ENCODE results near the gene CPEB4.

The CPEB4 gene

GRCh38 chr5:173950829-173951228 is 62.7 kb downstream of the CPEB4 start:
- DNase-seq = no peak

- DNase-seq = no peak
Observed at GRCh38 chr5:173953528-173954090, 65.5 kb downstream of the CPEB4 start.

GRCh38 chr5:173954671-173955521 is 66.7 kb downstream of the CPEB4 start:
- no peak for DNase-seq

DNA sequence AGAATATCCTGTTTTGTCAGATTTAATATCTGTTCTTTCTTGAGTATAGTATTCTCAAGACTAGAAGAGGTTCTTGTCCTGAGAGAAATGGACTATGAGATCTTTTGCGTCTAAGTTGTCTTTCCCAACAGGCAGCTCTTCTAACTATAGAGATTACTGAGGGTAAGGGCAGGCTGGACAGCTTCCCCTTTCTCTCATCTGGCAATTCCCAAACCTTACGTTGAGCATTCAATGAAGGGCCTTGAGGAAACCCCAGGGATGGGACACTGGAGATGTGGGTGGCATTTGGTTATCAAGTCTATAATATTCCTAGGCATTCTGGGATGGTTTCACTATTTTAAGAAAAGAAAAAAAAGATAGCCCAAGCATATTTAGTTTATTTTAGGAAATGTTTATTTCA is 72.8 kb downstream of the CPEB4 start:
- DNase-seq = no peak

- no peak for DNase-seq
Observed at GRCh38 chr5:173961418-173961817, 73.3 kb downstream of the CPEB4 start.

- DNase-seq = no peak
Observed at GRCh38 chr5:173962436-173962972, 74.4 kb downstream of the CPEB4 start.

DNA sequence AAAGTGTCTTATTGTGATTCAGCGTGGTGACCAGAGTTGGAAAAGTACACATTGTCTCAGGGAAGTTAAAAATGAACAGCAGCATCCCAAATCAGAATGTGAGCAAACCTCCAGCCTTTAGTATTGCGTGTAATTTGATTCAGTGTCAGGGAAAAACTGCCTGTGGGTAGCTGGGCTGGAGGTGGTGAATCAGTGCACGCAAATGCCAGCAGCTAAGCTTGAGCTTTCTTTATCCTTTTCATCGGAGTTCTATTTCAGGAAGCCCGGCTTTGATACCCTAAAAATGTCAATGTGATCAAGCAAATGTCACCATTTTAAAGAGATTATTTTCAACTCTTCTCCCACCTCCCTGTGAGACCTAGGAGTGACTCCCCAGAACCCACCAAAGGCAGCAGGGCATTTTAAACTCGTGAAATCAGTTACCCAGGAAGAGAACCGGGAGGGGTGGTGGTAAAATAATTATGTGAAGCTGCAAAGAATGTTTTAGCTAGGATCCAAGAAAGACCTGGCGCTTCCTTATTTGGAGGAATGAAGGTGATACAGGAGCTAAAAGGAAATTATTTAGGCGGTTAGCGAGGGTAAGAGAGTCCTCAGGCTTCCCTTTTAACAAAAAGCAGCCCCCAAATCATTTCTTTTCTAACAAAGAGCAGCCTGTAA is 75.2 kb downstream of the CPEB4 start:
- DNase-seq = no peak

DNA sequence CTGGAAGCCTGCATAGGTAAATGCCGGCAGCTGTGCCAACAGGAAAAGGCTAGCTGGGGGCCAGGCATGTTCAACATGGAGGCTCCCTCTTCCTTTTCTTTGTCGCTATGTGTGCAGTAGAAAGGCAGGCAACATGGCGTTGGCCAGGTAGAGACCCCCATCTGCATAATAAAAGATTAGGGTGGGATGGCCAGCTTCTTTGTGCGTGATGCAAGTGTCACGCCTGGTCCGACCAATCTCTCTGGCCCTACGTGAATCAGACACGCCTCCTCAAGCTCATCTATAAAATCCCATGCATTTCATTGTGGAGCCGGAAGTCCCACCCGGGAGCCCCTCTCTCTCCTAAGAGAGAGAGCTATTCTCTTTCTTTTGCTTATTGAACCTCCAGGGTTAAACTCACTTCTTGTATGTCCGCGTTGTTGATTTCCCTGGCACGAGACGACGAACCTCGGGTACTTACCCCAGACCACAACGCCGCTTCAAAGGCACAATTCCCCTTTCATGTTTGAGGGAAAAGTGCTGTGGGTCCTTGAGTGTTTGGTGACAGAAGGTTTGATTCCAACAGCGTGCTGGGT is 75.8 kb downstream of the CPEB4 start:
- no peak for DNase-seq

- DNase-seq = no peak
Observed at GRCh38 chr5:173964506-173964905, 76.4 kb downstream of the CPEB4 start.

GRCh38 chr5:173967241-173967640 is 79.1 kb downstream of the CPEB4 start:
- DNase-seq = no peak

DNA sequence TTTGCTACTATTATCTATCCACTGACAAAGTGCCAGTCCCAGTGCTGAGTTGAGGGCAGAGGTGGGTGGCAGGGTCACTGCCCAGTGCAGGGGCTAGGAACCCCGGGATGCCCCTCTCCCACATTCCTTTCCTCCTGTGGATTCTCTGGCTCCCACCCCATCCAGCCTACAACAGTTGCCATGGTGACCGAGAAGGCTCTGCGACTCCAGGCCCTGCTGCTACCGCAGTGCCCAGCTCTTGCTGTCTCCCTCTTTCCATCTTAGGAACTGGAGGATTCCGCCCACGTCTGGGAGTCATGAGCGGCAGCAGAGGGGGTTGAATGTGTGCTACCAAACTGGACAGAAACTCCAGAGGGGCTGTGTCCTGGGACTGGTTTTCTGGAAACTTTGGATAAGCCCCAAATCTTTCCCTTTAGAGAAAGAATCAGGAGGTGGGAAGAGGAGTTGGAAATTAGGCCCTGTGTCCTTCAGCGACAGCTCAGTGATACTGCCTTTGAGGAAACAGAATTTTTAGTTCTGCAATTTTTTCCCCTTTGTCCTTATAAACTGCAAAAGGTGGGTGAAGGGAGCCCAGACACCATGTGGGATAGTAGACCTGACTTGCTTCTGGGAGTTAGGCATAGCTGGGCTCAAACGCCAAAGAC is 80.1 kb downstream of the CPEB4 start:
- no peak for DNase-seq

GRCh38 chr5:173969167-173970049 is 81.3 kb downstream of the CPEB4 start:
- DNase-seq = no peak

DNA sequence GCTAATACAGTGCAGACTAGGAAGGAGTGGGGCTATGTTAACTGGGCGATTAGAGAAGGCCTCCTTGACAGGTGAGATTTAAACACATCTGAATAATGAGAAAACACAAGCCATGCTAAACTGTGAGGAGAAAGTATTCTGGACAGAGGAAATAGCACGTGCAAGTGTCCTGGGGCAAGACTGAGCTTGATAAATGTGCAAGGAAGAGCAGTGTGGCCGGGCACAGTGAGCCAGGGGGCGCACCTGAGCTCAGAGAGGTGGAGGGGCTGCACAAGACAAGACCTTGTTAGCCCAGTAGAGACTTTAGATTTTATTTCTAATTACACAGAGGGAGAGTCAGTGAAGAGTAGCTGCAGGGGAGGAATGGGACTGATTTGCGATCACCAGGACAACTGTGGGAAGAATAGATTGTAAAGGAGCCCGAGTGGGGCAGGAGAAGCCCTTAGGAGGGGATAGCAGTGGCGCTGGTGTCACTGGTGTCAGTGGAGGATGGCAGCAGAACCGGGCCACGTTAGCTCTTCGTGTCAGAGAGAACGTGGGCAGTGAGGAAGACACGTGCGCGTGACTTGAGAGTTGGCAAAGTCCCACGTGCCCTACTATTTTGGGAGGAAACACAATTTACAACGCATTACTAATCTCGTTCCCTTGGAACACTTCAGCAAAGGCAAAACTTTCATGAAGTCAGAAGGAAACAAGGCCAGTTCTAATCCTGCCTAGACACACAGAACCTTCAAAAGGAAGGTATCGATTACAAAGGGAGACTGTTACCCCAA is 82.9 kb downstream of the CPEB4 start:
- DNase-seq = no peak

DNA sequence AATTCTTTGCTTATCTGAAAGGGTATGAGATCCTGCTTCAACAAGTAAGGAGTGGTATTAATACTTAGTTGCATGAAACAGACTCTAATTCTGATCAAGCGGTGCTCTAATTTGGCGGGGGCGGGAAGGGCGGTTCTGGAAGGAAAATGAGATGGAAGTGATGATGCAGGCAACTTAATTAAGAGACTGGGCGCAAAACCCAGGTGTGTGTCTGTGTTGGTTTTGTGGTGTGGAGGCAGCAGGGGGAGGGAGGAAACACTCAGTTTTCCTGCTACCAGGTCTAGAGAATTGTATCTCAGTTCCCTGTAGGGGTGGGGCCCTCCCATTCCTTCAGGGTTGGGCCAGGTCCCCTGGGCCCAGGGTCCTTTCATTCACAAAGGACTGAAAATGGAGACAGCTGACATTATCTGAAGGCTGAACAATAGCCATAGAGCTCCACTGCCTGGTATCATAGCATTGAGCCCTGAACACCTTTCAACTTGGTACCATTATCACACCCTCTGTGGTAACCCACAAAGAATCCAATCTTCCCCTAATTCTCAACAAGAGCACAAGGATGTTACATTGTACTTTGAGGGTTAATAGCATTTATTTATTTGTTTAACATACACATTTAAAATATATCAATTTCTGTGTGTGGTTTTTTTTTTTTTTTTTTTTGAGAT is 83.7 kb downstream of the CPEB4 start:
- no peak for DNase-seq

- no peak for DNase-seq
Observed at GRCh38 chr5:173972607-173972924, 84.4 kb downstream of the CPEB4 start.

DNA sequence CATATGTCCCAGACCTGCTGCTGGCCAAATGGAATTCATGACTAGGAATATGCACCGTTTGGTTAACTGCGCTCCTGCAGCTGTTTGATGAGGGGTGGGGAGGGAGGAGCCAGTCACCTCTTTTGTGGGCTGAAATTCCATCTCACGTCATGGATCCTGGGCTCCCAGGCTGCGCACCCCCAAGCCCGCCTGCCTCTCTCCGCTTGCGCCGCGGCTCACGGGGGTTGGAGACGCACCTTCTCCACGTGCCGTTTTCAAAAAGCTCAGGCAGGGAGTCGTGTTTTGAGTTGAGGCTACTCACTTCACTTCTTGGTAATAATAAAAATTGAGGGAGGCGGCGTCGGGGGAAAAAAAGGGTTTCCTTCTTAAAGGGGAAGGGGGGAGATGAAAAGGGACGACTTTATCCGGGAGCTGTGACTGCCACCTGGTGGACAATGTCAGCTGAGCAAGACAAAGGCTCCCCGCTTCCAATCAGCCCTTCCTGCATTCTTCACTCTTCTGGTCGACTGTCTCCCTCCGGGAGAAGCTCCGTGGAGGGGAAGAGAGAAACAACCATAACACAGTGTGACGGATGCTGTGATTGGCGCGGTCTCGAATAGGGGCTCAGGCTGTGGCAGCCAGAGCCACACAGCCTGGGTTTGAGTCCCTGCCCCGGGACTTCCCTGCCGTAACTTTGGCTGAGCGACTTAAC is 84.9 kb downstream of the CPEB4 start:
- peak; percentile 32 to 71 (median 59) for DNase-seq

DNA sequence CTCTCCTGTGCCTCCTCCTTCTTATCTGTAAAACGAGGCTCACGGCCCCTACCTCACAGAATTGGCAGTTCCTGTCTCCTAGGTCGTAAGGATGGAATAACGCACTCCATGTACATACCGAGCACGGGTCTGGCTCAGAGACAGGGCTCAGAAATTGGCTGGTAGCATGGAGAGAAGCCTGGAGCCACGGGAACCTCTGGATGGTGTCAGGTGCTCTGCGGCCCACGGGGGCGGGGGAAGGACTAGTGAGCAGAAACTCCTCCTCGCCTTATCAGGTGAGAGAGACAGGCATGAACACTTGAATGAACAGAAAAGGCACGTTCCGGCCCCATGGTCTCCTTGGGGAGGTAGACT is 85.4 kb downstream of the CPEB4 start:
- no peak for DNase-seq

GRCh38 chr5:173974688-173975239 is 86.6 kb downstream of the CPEB4 start:
- no peak for DNase-seq

DNA sequence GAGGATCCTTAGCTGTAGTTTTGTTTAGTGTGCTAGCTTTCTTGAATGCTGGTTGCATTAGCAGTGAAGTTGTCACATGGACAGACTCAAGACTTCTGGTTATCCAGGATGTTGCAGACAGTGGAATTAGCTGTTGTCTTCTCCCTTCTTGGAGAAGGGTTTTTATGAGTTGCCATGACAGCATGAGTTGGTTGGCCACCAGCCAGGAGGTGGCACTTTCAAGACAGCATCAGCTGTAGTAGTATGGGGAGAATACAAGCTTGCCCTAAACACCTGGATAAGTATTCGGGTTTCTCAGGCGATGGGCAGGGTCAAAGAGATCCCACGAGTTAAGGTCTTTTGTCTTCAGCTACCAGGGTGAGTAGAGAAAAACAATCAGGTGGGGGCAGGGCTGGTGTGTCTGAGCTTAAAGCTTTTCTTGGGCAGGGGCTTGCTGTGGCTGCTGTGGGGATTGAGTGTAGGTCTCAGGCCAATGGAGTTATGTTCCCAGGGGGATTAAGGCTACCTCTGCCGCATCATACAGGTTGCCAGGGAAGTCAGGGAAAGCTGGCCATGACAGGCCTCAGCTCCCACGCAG is 93.1 kb downstream of the CPEB4 start:
- DNase-seq = no peak
